Testis (tissue), 2 donors: ENCODE results near the gene PSMD1.

Source experiments
- CTCF ChIP-seq, 3 experiments: fragments of 450-650 bp in 2 of 3; fragments of 200-600 bp in 1 of 3; sonication (generic) in 1 of 3; IDR thresholded peaks; one replicate each; pipeline ENCODE4 v1.5.1; 2016 to 2019; ENCODE audit warnings: antibody characterized with exemption in 3 of 3, mild to moderate bottlenecking in 2 of 3, moderate library complexity in 1 of 3
- POLR2A ChIP-seq: fragments of 450-650 bp; IDR thresholded peaks from one replicate; pipeline ENCODE4 v1.6.1; 2017; ENCODE audit warnings: antibody characterized with exemption, mild to moderate bottlenecking, moderate library complexity

- TF ChIP-seq POLR2A, result no peak
- no peak for TF ChIP-seq CTCF (IDR thresholded peaks at IDR 0.05)
These were observed 73.8 kb downstream of the PSMD1 start for GRCh38 chr2:231130336-231131056.
